ENCODE measurements around the gene NFKBIL1. TPM values are rescaled to one million over a fixed set of nuclear protein-coding genes. Genes with fewer than 3 reads are reported as not detected.

The NFKBIL1 gene
- total RNA-seq, 1 experiment from 2014 or later, result 21.8 TPM

- no peaks in the 10 kb centered on the region for H4K20me1 ChIP-seq (ENCODE audit: insufficient read depth, low read depth, low read length)
- peaks cover 9% of the 10 kb centered on the region; the same call in 1 of the 2 replicates for H3K4me1 ChIP-seq (ENCODE audit: low read length)
- no peaks in the 10 kb centered on the region for H3K36me3 ChIP-seq (ENCODE audit: insufficient read depth, low read length)
- H3K9ac ChIP-seq (ENCODE audit: low read length), result no peak overlapping the region
- no peaks in the 10 kb centered on the region for H3K9me3 ChIP-seq (ENCODE audit: low read length)
- no peak overlapping the region for H3K4me3 ChIP-seq (ENCODE audit: low read length)
- no peak overlapping the region for H3K4me2 ChIP-seq (ENCODE audit: low read depth, low read length, poor library complexity, severe bottlenecking)
- H3K79me2 ChIP-seq (ENCODE audit: low read length), result no peaks in the 10 kb centered on the region
- no peaks in the 10 kb centered on the region for H3K9me2 ChIP-seq (replicated peaks; ENCODE audit: insufficient read depth, low read length)
- H3K27me3 ChIP-seq (ENCODE audit: low read length), result no peaks in the 10 kb centered on the region
- no peak overlapping the region for H2AFZ ChIP-seq (ENCODE audit: low read length)
- H3K27ac ChIP-seq (ENCODE audit: low read length), result no peak overlapping the region
- peak; percentile 87 for DNase-seq
Observed at GRCh38 chr6:31597006-31597405, 49.6 kb downstream of the NFKBIL1 start.

- no peak overlapping the region for H3K9ac ChIP-seq (ENCODE audit: low read length)
- no peak overlapping the region for H2AFZ ChIP-seq (ENCODE audit: low read length)
- no peaks in the 10 kb centered on the region for H3K27me3 ChIP-seq (ENCODE audit: low read length)
- no peak for DNase-seq
- no peak overlapping the region for H3K4me2 ChIP-seq (ENCODE audit: low read depth, low read length, poor library complexity, severe bottlenecking)
- H3K79me2 ChIP-seq (ENCODE audit: low read length), result no peaks in the 10 kb centered on the region
- H3K9me2 ChIP-seq (replicated peaks; ENCODE audit: insufficient read depth, low read length), result no peaks in the 10 kb centered on the region
- H3K4me1 ChIP-seq (ENCODE audit: low read length), result peaks cover 4% of the 10 kb centered on the region
- no peak overlapping the region for H3K4me3 ChIP-seq (ENCODE audit: low read length)
- H3K27ac ChIP-seq (ENCODE audit: low read length), result no peak overlapping the region
- no peaks in the 10 kb centered on the region for H3K36me3 ChIP-seq (ENCODE audit: insufficient read depth, low read length)
- no peaks in the 10 kb centered on the region for H4K20me1 ChIP-seq (ENCODE audit: insufficient read depth, low read depth, low read length)
- H3K9me3 ChIP-seq (ENCODE audit: low read length), result no peaks in the 10 kb centered on the region
Observed at GRCh38 chr6:31607317-31607716, 59.9 kb downstream of the NFKBIL1 start.

Small RNA genes within 50 kb of the gene (small RNA-seq; reads per million reads assigned to genes)
- gene AL663061.1 (not detected), gene SNORD117 (108 reads per million, percentile 99 among the genes with 10 or more reads in this experiment), gene SNORD84 (not detected)

Other genes with a start within 250 kb of the NFKBIL1 start
- gene HLA-B, start 190.4 kb upstream of the NFKBIL1 start, total RNA-seq (2014; rRNA removed; shearing (Covaris generic); ENCODE audit: low replicate concordance), result 1,556 and 2,615 TPM in 2 replicates
- not detected in 2 replicates for gene MICA, start 144.0 kb upstream of the NFKBIL1 start, total RNA-seq (2014; rRNA removed; shearing (Covaris generic); ENCODE audit: low replicate concordance)
- 13.2 and 15.7 TPM in 2 replicates for gene MICB, start 49.5 kb upstream of the NFKBIL1 start, total RNA-seq (2014; rRNA removed; shearing (Covaris generic); ENCODE audit: low replicate concordance)
- not detected in 2 replicates for gene MCCD1, start 18.6 kb upstream of the NFKBIL1 start, total RNA-seq (2014; rRNA removed; shearing (Covaris generic); ENCODE audit: low replicate concordance)
- gene DDX39B, start 5.6 kb upstream of the NFKBIL1 start, total RNA-seq (2014; rRNA removed; shearing (Covaris generic); ENCODE audit: low replicate concordance), result 412 and 561 TPM in 2 replicates
- gene ATP6V1G2, start 1.0 kb upstream of the NFKBIL1 start, total RNA-seq (2014; rRNA removed; shearing (Covaris generic); ENCODE audit: low replicate concordance), result 15.2 and 34.9 TPM in 2 replicates
- 71.1 and 128 TPM in 2 replicates for gene LTA, start 24.7 kb downstream of the NFKBIL1 start, total RNA-seq (2014; rRNA removed; shearing (Covaris generic); ENCODE audit: low replicate concordance)
- 223 and 233 TPM in 2 replicates for gene TNF, start 28.0 kb downstream of the NFKBIL1 start, total RNA-seq (2014; rRNA removed; shearing (Covaris generic); ENCODE audit: low replicate concordance)
- 74.1 and 241 TPM in 2 replicates for gene LTB, start 34.8 kb downstream of the NFKBIL1 start, total RNA-seq (2014; rRNA removed; shearing (Covaris generic); ENCODE audit: low replicate concordance)
- gene LST1, start 38.7 kb downstream of the NFKBIL1 start, total RNA-seq (2014; rRNA removed; shearing (Covaris generic); ENCODE audit: low replicate concordance), result 5.1 and 6.6 TPM in 2 replicates
- not detected in 2 replicates for gene NCR3, start 45.4 kb downstream of the NFKBIL1 start, total RNA-seq (2014; rRNA removed; shearing (Covaris generic); ENCODE audit: low replicate concordance)
- gene AIF1, start 67.6 kb downstream of the NFKBIL1 start, total RNA-seq (2014; rRNA removed; shearing (Covaris generic); ENCODE audit: low replicate concordance), result 0.76 TPM in 1 of 2 replicates, not detected in the other
- 123 and 147 TPM in 2 replicates for gene PRRC2A, start 73.1 kb downstream of the NFKBIL1 start, total RNA-seq (2014; rRNA removed; shearing (Covaris generic); ENCODE audit: low replicate concordance)
- 145 and 229 TPM in 2 replicates for gene BAG6, start 105.1 kb downstream of the NFKBIL1 start, total RNA-seq (2014; rRNA removed; shearing (Covaris generic); ENCODE audit: low replicate concordance)
- gene APOM, start 108.3 kb downstream of the NFKBIL1 start, total RNA-seq (2014; rRNA removed; shearing (Covaris generic); ENCODE audit: low replicate concordance), result 6.7 and 7.6 TPM in 2 replicates
- 13.8 and 35.6 TPM in 2 replicates for gene C6orf47, start 113.2 kb downstream of the NFKBIL1 start, total RNA-seq (2014; rRNA removed; shearing (Covaris generic); ENCODE audit: low replicate concordance)
- 18.6 and 26.2 TPM in 2 replicates for gene GPANK1, start 117.4 kb downstream of the NFKBIL1 start, total RNA-seq (2014; rRNA removed; shearing (Covaris generic); ENCODE audit: low replicate concordance)
- gene CSNK2B, start 118.5 kb downstream of the NFKBIL1 start, total RNA-seq (2014; rRNA removed; shearing (Covaris generic); ENCODE audit: low replicate concordance), result 178 and 212 TPM in 2 replicates
- gene LY6G5B, start 122.4 kb downstream of the NFKBIL1 start, total RNA-seq (2014; rRNA removed; shearing (Covaris generic); ENCODE audit: low replicate concordance), result 3.4 and 7.3 TPM in 2 replicates
- 0.51 TPM in 1 of 2 replicates, not detected in the other for gene LY6G5C, start 133.5 kb downstream of the NFKBIL1 start, total RNA-seq (2014; rRNA removed; shearing (Covaris generic); ENCODE audit: low replicate concordance)
- gene ABHD16A, start 155.7 kb downstream of the NFKBIL1 start, total RNA-seq (2014; rRNA removed; shearing (Covaris generic); ENCODE audit: low replicate concordance), result 55.6 and 92.1 TPM in 2 replicates
- not detected in 2 replicates for gene LY6G6F, start 159.3 kb downstream of the NFKBIL1 start, total RNA-seq (2014; rRNA removed; shearing (Covaris generic); ENCODE audit: low replicate concordance)
- not detected in 2 replicates for gene LY6G6D, start 167.7 kb downstream of the NFKBIL1 start, total RNA-seq (2014; rRNA removed; shearing (Covaris generic); ENCODE audit: low replicate concordance)
- not detected in 2 replicates for gene LY6G6C, start 174.1 kb downstream of the NFKBIL1 start, total RNA-seq (2014; rRNA removed; shearing (Covaris generic); ENCODE audit: low replicate concordance)
- not detected in 2 replicates for gene MPIG6B, start 175.8 kb downstream of the NFKBIL1 start, total RNA-seq (2014; rRNA removed; shearing (Covaris generic); ENCODE audit: low replicate concordance)
- 13.3 and 24.0 TPM in 2 replicates for gene DDAH2, start 181.7 kb downstream of the NFKBIL1 start, total RNA-seq (2014; rRNA removed; shearing (Covaris generic); ENCODE audit: low replicate concordance)
- gene CLIC1, start 188.9 kb downstream of the NFKBIL1 start, total RNA-seq (2014; rRNA removed; shearing (Covaris generic); ENCODE audit: low replicate concordance), result 385 and 405 TPM in 2 replicates
- 30.5 and 58.4 TPM in 2 replicates for gene MSH5, start 192.4 kb downstream of the NFKBIL1 start, total RNA-seq (2014; rRNA removed; shearing (Covaris generic); ENCODE audit: low replicate concordance)
- gene SAPCD1, start 215.0 kb downstream of the NFKBIL1 start, total RNA-seq (2014; rRNA removed; shearing (Covaris generic); ENCODE audit: low replicate concordance), result 1.8 and 14.0 TPM in 2 replicates
- 0.29 and 0.34 TPM in 2 replicates for gene VWA7, start 229.7 kb downstream of the NFKBIL1 start, total RNA-seq (2014; rRNA removed; shearing (Covaris generic); ENCODE audit: low replicate concordance)
- gene VARS1, start 248.1 kb downstream of the NFKBIL1 start, total RNA-seq (2014; rRNA removed; shearing (Covaris generic); ENCODE audit: low replicate concordance), result 38.0 and 43.0 TPM in 2 replicates